HG02884 (cell line): ENCODE data around the gene PRPH.
"Not testable (repeated sequence)": the region's sequence is repeated elsewhere in the genome, so short reads cannot be mapped to it uniquely, and the experiment has no call there.

Source experiments
- ATAC-seq: cut with Tn5 transposase; IDR thresholded peaks from one replicate; pipeline ENCODE4 v1.9.1; 2021; ENCODE audit warnings: mild to moderate bottlenecking, moderate library complexity; ENCODE audit not compliant: unreplicated experiment

PRPH gene

DNA sequence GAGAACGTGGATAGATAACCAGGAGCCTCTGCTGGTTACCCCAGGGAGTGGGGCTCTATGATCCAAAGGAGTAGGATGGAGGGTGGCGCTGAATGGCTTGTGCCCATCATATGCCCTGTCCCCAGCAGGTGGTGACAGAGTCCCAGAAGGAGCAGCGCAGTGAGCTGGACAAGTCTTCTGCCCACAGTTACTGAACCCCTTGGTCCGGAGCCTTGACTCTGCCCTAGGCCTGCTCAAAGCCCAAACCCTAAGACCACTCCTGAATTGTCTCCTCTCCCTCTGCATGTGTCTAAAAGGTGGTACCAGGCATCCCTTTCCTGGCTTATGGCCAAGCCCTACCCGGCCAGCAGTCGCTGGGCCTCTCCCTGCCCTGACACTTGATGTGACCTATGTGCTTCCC is 3.2 kb downstream of the PRPH start:
- ATAC-seq: no peak

DNA sequence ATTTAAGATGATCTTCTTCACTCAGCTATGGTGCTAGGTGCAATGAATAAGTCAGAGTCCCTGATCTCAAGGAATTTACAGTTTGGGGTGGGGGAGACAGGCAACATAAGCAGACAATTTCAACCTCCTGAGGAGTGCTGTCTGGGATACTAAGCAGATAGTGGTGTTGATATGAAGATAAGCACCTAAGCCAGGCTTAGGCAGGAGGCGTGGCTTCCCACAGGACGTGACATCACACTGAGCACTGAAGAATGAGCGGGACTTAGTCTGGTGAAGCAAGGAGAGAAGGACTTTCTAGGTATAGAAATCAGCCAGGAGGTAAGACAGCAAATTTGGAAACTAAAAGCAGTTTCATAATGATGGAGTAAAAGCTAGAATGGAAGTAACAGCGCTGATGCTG is 6.8 kb downstream of the PRPH start:
- ATAC-seq: no peak

DNA sequence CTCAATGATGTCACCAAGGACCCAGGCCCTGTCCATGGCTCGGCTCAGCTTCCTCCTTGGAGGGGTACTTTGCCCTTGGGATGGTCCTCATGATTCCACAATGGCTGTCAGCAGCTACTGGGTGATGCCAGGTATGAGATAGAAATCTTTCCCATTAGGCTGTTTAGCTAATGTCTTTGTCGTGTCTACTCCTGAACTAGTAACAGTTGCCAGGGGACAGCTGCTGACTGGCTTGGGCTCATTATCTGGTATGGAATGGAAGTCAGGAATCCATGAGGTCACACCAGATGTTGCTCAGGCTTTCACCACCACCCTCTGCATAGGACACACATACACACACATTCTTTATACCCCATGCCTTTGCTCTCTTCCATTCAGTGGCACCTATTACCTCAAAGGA is 9.2 kb downstream of the PRPH start:
- no peak for ATAC-seq

DNA sequence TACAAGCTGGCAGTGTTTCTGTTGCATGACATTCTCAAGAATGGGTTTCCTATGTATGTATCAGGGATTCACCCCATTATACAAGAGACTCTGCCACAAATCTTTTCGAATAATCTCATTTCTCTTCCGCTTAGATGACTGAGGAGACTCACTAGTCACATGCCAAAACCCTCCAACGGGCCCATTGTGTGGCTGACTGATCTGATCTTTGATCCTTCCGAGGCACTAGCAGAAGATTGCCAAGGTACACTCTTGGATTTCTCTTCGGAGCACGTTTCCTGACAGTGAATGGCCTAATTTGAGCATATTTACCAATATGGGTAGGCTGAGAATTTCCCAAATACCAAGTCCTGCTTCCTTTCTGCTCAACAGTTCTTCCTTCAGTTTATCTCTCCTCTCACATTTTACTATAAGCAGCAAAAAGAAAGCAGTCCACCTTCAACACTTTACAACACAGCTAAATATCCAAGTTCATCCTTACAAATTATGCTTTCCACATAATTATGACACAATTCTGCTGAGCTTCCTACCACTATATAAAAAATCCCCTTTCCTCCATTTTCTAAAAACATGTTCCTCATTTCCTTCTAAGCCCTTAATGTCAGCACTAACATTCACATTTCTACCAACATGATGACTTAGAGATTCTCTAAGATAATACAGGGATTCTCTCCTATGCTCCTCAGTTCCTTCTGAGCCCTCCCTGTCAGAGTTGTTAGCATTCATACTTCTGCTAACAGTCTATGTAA is 11.0 kb downstream of the PRPH start:
- no peak for ATAC-seq

DNA sequence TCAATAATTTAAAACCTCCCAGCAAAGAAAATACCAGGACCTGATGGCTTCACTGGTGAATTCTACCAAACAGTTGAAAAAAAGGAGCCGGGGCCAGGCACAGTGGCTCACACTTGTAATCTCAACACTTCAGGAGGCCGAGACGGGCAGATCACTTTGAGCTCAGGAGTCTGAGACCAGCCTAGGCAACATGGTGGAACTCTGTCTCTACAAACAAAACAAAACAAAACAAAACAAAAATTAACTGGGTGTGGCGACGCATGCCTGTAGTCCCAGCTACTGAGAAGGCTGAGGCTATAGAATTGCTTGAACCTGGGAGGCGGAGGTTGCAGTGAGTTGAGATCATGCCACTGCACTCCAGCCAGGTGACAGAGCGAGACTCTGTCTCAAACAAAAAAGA is 14.4 kb downstream of the PRPH start:
- ATAC-seq: no peak

DNA sequence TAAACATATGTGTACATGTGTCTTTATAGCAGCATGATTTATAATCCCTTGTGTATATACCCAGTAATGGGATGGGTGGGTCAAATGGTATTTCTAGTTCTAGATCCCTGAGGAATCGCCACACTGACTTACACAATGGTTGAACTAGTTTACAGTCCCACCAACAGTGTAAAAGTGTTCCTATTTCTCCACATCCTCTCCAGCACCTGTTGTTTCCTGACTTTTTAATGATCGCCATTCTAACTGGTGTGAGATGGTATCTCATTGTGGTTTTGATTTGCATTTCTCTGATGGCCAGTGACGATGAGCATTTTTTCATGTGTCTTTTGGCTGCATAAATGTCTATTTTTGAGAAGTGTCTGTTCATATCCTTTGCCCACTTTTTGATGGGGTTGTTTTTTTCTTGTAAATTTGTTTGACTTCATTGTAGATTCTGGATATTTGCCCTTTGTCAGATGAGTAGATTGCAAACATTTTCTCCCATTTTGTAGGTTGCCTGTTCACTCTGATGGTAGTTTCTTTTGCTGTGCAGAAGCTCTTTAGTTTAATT is 15.6 kb downstream of the PRPH start:
- ATAC-seq: not testable (repeated sequence)

DNA sequence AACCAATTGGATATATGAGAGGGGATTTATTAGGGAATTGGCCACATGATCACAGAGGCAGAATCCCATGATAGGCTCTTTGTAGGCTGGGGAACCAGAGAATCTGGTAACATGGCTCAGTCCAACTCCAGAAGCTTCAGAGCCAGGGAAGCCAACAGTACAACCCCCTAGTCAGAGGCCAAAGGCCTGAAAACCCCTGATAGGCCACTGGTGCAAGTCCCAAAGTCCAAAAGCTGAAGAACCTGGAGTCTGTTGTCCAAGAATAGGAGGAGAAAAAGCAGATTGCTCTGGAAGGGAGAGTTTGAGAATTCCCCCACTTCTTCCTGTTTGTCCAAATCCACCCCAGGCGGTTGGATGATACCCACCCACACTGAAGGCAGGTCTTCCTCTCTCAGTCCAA is 19.9 kb downstream of the PRPH start:
- ATAC-seq: no peak

DNA sequence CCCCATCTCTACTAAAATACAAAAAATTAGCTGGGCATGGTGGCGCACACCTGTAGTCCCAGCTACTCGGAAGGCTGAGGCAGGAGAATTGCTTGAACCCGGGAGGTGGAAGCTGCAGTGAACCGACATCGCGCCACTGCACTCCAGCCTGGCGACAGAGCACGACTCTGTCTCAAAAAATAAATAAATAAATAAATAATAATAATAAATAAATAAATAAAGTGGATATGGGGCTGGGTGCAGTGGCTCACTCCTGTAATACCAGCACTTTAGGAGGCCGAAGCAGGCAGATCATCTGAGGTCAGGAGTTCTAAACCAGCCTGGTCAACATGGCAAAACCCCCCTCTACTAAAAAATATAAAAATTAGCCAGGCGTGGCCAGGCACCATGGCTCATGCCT is 22.2 kb downstream of the PRPH start:
- not testable (repeated sequence) for ATAC-seq

DNA sequence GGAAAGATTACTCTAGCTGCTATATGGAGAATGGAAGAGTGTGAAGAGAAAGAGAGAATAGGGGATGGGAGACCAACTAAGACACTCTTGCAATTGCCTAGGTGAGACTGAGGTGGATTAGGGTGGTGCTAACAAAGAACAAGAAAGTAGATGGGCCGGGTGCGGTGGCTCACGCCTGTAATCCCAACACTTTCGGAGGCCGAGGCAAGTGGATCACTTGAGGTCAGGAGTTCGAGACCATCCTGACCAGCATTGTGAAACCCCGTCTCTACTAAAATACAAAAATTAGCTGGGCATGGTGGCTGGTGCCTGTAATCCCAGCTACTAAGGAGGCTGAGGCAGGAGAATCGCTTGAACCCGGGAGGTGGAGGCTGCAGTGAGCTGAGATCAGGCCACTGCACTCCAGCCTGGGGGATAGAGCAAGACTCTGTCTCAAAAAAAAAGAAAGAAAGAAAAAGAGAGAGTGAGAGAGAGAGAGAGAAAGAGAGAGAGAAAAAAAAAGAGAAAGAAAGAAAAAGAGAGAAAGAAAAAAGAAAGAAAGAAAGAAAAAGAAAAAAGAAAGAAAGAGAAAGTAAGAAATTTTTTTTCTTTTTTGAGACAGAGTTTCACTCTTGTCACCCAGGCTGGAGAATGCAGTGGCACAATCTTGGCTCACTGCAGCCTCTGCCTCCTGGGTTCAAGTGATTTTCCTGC is 25.6 kb downstream of the PRPH start:
- ATAC-seq: not testable (repeated sequence)

DNA sequence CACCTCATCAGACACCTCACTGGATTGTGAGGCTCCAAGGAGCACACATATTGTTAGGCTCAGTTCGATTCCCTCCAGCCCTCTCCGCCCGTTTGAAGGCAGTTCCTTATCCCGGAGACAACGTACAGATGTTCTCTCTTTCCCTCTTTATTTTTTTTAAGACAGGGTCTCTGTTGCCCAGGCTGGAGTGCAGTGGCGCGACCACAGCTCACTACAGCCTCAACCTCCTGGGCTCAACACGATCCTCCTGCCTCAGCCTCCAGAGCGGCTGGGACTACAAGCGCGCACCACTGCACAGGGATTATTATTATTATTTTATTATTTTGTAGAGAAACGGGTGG is 27.4 kb downstream of the PRPH start:
- no peak for ATAC-seq

DNA sequence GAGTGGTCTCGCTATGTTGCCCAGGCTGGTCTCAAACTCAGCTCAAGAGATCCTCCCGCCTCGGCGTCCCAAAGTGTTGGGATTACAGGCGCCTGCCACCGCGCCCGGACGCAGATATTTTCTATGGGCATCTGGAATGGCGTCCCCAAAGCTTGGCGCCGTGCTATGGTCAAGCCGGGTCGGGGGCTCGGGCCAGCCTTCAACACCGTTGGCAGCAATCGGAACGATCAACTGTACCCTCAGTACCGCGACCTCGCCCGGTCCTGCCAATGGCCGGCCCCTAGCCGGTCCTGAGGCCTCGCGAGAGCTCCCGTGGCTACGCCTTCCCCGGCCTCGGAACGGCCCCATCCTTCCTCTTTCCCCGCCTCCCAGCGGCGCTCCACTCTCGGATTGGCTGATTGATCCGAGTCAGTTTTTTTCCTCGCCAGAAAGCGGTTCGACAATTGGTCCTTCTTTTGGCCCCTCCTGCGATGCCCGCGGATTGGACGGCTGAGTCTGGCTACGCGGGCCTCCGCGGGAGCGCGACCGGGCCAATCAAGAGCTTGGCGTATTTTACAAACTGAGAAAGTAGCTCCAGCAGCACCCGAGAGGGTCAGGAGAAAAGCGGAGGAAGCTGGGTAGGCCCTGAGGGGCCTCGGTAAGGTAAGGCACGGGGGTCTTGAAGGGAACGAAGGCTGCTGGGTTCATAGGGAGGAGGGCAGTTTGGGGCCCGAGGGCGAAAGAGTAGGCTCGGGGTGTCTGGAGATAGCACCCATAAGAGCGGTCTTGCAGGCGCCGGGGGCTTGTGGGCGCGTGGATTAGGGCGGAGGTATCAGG is 28.0 kb downstream of the PRPH start, which contains the start of gene TROAP:
Gene TROAP, plus strand, starts transcription at position 548 of the 816 bp plus-strand sequence. CDS start 354 bp downstream, outside the sequence.
- ATAC-seq: peak; percentile 99

DNA sequence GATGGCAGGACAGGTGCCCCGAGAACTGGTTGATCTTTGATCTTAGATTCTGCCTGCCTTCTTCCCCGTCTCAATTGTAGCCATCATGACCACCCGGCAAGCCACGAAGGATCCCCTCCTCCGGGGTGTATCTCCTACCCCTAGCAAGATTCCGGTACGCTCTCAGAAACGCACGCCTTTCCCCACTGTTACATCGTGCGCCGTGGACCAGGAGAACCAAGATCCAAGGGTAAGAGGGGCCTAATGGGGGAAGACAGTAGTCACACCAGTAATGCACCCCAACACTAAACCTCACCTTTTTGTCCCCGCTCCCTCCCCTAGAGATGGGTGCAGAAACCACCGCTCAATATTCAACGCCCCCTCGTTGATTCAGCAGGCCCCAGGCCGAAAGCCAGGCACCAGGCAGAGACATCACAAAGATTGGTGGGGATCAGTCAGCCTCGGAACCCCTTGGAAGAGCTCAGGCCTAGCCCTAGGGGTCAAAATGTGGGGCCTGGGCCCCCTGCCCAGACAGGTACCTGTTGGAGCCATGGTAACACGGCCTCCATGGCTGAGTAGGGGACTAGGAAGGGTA is 28.7 kb downstream of the PRPH start:
- no peak for ATAC-seq

DNA sequence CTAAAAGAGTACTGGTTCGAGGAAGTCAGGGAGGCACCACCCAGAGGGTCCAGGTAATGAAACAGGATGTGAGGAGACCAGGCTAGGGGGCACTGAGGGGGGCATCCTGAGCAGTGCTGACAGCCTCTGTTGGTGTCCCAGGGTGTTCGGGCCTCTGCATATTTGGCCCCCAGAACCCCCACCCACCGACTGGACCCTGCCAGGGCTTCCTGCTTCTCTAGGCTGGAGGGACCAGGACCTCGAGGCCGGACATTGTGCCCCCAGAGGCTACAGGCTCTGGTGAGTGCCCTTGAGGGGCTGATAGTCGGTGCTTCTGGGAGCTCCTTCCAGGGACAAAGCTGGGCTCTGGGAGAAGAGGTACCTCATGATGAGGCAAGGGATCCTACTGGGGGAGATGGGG is 30.7 kb downstream of the PRPH start:
- no peak for ATAC-seq

DNA sequence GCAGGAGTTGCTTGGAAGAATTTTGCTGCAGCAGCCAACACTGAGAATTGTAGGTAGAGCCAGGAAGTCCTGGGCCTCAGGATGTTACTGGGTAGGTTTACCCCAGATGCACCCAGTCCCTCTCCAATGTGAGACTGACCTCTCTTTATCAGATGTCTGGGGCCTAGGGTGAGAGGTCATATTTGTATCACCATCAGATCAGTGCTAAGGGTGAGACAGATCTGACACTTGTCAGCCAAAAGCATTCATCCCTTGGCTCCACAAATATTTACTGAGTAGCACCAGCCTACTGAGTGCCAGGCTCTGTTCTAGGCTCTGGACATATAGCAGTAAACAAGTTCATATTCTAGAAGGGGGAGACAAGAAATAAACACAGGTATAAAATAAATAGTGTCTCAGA is 32.4 kb downstream of the PRPH start:
- no peak for ATAC-seq

DNA sequence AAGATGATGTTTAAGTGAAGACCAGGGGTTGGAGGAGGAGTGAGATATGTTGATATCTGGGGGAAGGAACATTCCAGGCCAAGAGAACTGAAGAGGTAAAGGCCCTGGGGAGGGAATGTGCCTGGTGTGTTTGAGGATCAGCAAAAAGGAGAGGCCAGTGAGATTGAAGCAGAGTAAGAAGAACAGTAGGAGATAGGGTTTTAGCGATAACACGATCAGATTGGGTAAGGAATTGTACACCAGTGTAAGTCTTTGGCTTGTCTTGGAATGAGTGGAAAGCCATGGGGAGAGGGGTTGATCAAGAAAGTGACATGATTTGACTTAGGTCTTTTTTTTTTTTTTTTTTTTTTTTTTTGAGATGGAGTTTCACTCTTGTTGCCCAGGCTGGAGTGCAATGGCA is 32.9 kb downstream of the PRPH start:
- no peak for ATAC-seq

DNA sequence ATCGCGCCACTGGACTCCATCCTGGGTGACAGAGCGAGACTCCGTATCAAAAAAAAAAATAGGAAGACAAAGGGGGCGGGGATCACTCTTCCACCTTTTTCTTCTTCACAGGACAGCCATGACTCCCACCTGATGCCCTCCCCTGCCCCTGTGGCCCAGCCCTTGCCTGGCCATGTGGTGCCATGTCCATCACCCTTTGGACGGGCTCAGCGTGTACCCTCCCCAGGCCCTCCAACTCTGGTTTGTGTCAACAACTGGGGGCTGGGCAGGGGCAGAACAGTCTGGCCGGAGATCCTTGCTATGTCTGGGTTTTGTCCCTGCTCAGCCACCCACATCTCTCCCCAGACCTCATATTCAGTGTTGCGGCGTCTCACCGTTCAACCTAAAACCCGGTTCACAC is 33.9 kb downstream of the PRPH start:
- no peak for ATAC-seq

DNA sequence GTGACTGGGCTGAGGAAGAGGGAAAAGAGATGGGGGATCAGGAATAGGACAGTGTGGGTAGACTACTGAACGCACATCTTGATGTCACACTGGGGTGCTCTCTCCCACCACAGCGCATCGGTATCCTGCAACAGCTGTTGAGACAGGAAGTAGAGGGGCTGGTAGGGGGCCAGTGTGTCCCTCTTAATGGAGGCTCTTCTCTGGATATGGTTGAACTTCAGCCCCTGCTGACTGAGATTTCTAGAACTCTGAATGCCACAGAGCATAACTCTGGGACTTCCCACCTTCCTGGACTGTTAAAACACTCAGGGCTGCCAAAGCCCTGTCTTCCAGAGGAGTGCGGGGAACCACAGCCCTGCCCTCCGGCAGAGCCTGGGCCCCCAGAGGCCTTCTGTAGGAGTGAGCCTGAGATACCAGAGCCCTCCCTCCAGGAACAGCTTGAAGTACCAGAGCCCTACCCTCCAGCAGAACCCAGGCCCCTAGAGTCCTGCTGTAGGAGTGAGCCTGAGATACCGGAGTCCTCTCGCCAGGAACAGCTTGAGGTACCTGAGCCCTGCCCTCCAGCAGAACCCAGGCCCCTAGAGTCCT is 35.2 kb downstream of the PRPH start:
- no peak for ATAC-seq

DNA sequence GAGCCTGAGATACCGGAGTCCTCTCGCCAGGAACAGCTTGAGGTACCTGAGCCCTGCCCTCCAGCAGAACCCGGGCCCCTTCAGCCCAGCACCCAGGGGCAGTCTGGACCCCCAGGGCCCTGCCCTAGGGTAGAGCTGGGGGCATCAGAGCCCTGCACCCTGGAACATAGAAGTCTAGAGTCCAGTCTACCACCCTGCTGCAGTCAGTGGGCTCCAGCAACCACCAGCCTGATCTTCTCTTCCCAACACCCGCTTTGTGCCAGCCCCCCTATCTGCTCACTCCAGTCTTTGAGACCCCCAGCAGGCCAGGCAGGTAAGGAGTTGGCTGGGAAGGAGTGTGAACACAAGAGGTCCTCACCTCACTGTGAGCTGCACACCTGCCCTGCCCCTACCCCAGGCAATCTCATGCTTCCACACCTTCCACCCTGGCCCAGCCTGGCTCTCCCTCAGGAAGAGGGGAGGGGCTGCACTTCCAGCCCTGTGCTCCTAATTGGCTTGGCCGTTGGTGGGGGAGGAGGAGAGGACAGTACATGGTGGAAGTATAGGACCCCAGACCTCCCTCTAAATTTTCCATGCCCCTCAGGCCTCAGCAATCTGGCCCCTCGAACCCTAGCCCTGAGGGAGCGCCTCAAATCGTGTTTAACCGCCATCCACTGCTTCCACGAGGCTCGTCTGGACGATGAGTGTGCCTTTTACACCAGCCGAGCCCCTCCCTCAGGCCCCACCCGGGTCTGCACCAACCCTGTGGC is 35.9 kb downstream of the PRPH start:
- no peak for ATAC-seq

DNA sequence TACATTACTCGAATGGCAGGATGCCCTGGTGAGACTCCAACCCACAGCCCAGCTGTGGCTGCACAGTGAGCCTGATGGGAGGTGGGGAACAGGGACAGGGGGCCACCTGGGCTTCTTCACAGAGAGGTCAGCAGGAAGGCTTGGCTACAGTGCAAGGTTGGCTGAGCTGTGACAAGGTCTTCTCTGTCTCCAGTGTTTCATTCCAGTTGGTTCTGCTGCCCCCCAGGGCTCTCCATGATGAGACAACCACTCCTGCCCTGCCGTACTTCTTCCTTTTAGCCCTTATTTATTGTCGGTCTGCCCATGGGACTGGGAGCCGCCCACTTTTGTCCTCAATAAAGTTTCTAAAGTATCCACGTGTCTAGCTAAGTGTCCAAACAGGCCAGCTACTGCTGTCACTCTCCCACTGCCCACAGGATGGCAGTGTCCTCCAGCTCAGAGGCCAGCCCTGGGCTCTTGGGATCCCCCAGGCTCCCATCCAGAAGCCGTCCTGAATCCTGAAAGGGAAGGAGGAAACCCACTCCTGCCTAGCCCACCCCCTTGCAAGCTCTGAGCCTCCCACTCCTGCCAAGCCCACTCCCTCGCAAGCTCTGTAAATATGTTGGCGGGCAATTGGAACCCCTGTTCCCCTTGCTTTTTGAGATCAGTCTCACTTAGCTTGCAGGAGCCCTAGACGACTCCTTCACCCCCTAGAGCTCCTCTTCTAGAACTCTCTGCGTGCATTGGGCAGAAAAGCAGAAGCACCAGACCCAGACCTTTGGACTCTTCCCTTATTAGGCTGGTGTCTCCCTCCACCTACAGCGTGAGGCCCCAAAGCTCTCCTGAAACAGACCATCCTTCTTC is 36.7 kb downstream of the PRPH start:
- ATAC-seq: no peak
